Esophagus (tissue), 2 donors: ENCODE measurements around the gene CAMK2G. TPM values are rescaled to one million over a fixed set of nuclear protein-coding genes. Genes with fewer than 3 reads are reported as not detected.

Experiments
- H3K27ac ChIP-seq, 2 donors: one replicate each; pipeline ENCODE4 v1.5.1; 2013; ENCODE audit warnings: low read depth in 2 of 2, mild to moderate bottlenecking in 2 of 2, inconsistent platforms in 1 of 2, low read length in 1 of 2, moderate library complexity in 1 of 2
- H3K27me3 ChIP-seq, 2 donors: one replicate each; pipeline ENCODE4 v1.6.1; 2013; ENCODE audit warnings: low read length in 2 of 2, control low read depth in 1 of 2, mild to moderate bottlenecking in 1 of 2; ENCODE audit not compliant: insufficient read depth in 2 of 2, control insufficient read depth in 1 of 2
- H3K36me3 ChIP-seq, 2 donors: one replicate each; pipeline ENCODE4 v1.6.1; 2013; ENCODE audit warnings: low read length in 1 of 2; ENCODE audit not compliant: control insufficient read depth in 2 of 2, insufficient read depth in 2 of 2
- H3K4me1 ChIP-seq, 2 donors: one replicate each; pipeline ENCODE4 v1.6.1; 2013; ENCODE audit warnings: low read length in 1 of 2; ENCODE audit not compliant: control insufficient read depth in 2 of 2, insufficient read depth in 2 of 2
- H3K4me3 ChIP-seq, 2 donors: one replicate each; pipeline ENCODE4 v1.5.1; 2013; ENCODE audit warnings: low read length in 2 of 2, mild to moderate bottlenecking in 2 of 2, low read depth in 1 of 2, moderate library complexity in 1 of 2
- H3K9me3 ChIP-seq, 2 donors: one replicate each; pipeline ENCODE4 v1.6.1; 2013; ENCODE audit warnings: mild to moderate bottlenecking in 2 of 2, low read depth in 1 of 2, low read length in 1 of 2, moderate library complexity in 1 of 2; ENCODE audit not compliant: control insufficient read depth in 2 of 2, insufficient read depth in 1 of 2
- WGBS, 2 donors: extraction: QIAGEN DNeasy Blood & Tissue Kit; methylation state at CpG; one replicate each; pipeline ENCODE4 v1.1.7; 2013; 5-methylcytosine and 5-hydroxymethylcytosine counted together
- polyA plus RNA-seq, 2 donors: library from polyadenylated mRNA; stranded (reverse); fragments of 200-250 nt; gene quantifications; one replicate each; pipeline ENCODE4 v1.2.3, GENCODE V29; 2013
- donor health status: healthy with polysubstance abuse.
- donor health status: Bipolar disorder and iron deficiency.

Gene CAMK2G
- polyA plus RNA-seq, 2 donors = 16.1 to 25.3 TPM

- H3K4me3 ChIP-seq = no peak overlapping the region
- no peaks in the 10 kb centered on the region for H3K27me3 ChIP-seq
- H3K4me1 ChIP-seq = peaks cover 3 to 21% of the 10 kb centered on the region in 2 donors
- no peaks in the 10 kb centered on the region for H3K9me3 ChIP-seq
- H3K36me3 ChIP-seq = peaks cover 14 to 46% of the 10 kb centered on the region in 2 donors
- WGBS, 2 donors = 54 to 73% methylated on average over 10 of the region's 10 CpGs
- H3K27ac ChIP-seq = peak overlapping the region; percentile 49 to 56
Measured at GRCh38 chr10:73867126-73867807, 7.1 kb downstream of the CAMK2G start.

GRCh38 chr10:73866621-73867020 is 7.7 kb downstream of the CAMK2G start:
- peaks cover 14 to 46% of the 10 kb centered on the region in 2 donors for H3K36me3 ChIP-seq
- H3K27ac ChIP-seq = peak overlapping the region; percentile 49 to 56
- H3K4me1 ChIP-seq = peaks cover 3 to 16% of the 10 kb centered on the region in 2 donors
- WGBS, 2 donors = 85 to 89% methylated on average over 7 of the region's 7 CpGs
- H3K9me3 ChIP-seq = no peaks in the 10 kb centered on the region
- H3K4me3 ChIP-seq = no peak overlapping the region
- no peaks in the 10 kb centered on the region for H3K27me3 ChIP-seq

GRCh38 chr10:73865459-73866442 is 8.6 kb downstream of the CAMK2G start:
- H3K9me3 ChIP-seq = no peaks in the 10 kb centered on the region
- peak overlapping the region; percentile 49 to 56 for H3K27ac ChIP-seq
- H3K27me3 ChIP-seq = no peaks in the 10 kb centered on the region
- H3K4me3 ChIP-seq = peak overlapping the region in 1 of 2 donors; percentile 16
- 62 to 63% methylated on average over 11 of the region's 11 CpGs for WGBS, 2 donors
- peaks cover 3 to 16% of the 10 kb centered on the region in 2 donors for H3K4me1 ChIP-seq
- peaks cover 14 to 45% of the 10 kb centered on the region in 2 donors for H3K36me3 ChIP-seq

GRCh38 chr10:73865107-73865458 is 9.3 kb downstream of the CAMK2G start:
- peaks cover 3 to 16% of the 10 kb centered on the region in 2 donors for H3K4me1 ChIP-seq

GRCh38 chr10:73864229-73864628 is 10.1 kb downstream of the CAMK2G start:
- 89 to 94% methylated on average over 4 of the region's 4 CpGs for WGBS, 2 donors
- H3K9me3 ChIP-seq = no peaks in the 10 kb centered on the region
- no peaks in the 10 kb centered on the region for H3K27me3 ChIP-seq
- no peak overlapping the region for H3K27ac ChIP-seq
- H3K36me3 ChIP-seq = peaks cover 11 to 49% of the 10 kb centered on the region in 2 donors
- H3K4me3 ChIP-seq = no peak overlapping the region
- H3K4me1 ChIP-seq = peaks cover 5 to 16% of the 10 kb centered on the region in 2 donors

More at GRCh38 chr10:73865107-73865458, 9.3 kb downstream of the CAMK2G start:
- Histone ChIP-seq H3K36me3 (peaks cover 14 to 43% of the 10 kb centered on the region in 2 donors), H3K9me3 (no peaks in the 10 kb centered on the region), H3K27me3 (no peaks in the 10 kb centered on the region), H3K27ac (peak overlapping the region; percentile 38 to 47), H3K4me3 (no peak overlapping the region)
- WGBS, 2 donors = 63 to 67% methylated on average over 7 to 8 of the region's 8 CpGs

GRCh38 chr10:73863039-73863817 is 11.1 kb downstream of the CAMK2G start:
- 72 to 78% methylated on average over 5 of the region's 5 CpGs for WGBS, 2 donors
- Histone ChIP-seq H3K9me3 (no peaks in the 10 kb centered on the region), H3K27me3 (no peaks in the 10 kb centered on the region), H3K4me1 (peaks cover 5 to 19% of the 10 kb centered on the region in 2 donors), H3K27ac (peak overlapping the region; percentile 30 to 43), H3K36me3 (peaks cover 4 to 46% of the 10 kb centered on the region in 2 donors), H3K4me3 (no peak overlapping the region)

GRCh38 chr10:73862011-73862410 is 12.3 kb downstream of the CAMK2G start:
- 79 to 80% methylated on average over 8 of the region's 8 CpGs for WGBS, 2 donors
- Histone ChIP-seq H3K27ac (no peak overlapping the region), H3K9me3 (no peaks in the 10 kb centered on the region), H3K4me3 (no peak overlapping the region), H3K4me1 (peaks cover 5 to 16% of the 10 kb centered on the region in 2 donors), H3K27me3 (no peaks in the 10 kb centered on the region), H3K36me3 (peaks cover 0 to 43% of the 10 kb centered on the region in 2 donors)

- H3K9me3 ChIP-seq = no peaks in the 10 kb centered on the region
- H3K27ac ChIP-seq = peak overlapping the region in 1 of 2 donors; percentile 26
- peaks cover 4 to 5% of the 10 kb centered on the region in 2 donors for H3K4me1 ChIP-seq
- H3K4me3 ChIP-seq = no peak overlapping the region
- no peaks in the 10 kb centered on the region for H3K27me3 ChIP-seq
- peaks cover 4 to 32% of the 10 kb centered on the region in 2 donors for H3K36me3 ChIP-seq
- WGBS, 2 donors = 79 to 81% methylated on average over 7 of the region's 7 CpGs
Measured at GRCh38 chr10:73859784-73860491, 14.4 kb downstream of the CAMK2G start.
